ACHN (cell line): ENCODE data around the gene SEMA5B.

Experiments
- DNase-seq: peaks from one replicate; pipeline ENCODE4 v3.0.0-alpha.2; 2015
- in situ Hi-C: cut with HindIII; loops from 2 replicates; pipeline ENCODE4 v1.10.0; 2017; ENCODE audit warnings: low sequenced_read_pairs, low pct_ligation_motif_present, low pct_unique_long_range_greater_than_20kb

The SEMA5B gene

DNA sequence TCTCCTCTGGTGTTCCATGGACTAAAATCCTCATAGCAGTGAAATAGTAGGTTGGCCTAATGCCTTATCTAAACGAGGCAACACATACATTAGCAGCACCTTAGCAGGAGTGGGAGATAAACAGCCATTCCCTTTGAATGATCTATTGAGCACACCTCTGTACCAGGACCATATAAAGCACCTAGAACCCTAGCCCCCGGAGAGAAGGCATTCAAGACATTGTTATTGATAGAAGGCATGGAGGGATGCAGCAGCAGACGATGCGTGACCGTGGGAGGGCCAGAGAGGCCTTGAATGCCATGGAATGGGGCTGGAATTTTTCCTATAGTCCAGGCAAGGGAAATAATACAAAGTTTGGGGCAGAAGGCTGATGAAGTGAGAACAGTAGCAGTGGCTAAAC, 6.6 kb upstream of the SEMA5B start:
- DNase-seq: no peak
- in situ Hi-C loops: no loop called here

DNA sequence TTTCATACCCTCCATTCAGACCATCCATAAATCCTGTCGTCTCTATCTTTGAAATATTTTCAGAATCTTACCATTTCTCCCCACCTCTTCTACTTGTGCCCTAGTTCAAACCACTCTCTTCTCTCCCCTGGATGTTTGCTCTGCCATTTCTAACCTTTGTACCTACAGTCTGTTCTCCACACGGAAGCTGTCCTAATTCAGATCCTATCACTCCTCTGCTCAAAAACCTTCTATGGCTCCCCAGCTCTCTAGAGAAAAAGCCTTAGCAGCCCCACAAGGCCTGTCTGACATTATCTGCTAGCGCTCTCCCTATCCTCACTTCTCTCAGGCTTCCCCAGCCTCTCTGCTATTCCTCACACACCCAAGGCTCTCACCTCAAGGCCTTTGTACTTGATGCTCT, 4.5 kb upstream of the SEMA5B start:
- no peak for DNase-seq
- in situ Hi-C loops: no loop called here

DNA sequence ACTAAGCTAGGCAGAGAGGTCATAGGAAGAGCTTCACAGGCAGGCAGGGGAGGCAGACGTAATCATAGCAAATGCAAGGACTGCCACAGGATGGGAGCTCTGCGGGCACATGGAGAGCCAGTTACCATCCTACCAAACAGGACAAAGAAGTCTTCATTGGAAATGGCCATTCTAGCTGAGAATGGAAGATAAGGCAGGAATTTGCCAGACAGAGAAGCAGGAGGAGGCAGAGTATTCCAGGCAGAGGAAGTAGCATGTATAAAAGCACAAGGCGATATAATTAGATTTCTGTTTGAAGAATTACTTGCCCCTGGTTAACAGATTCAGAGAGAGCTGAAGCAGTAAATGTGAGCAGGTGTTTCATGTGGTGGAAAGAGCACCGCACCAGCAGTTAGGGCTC, 3.5 kb upstream of the SEMA5B start:
- in situ Hi-C loops: no loop called here
- DNase-seq: no peak

DNA sequence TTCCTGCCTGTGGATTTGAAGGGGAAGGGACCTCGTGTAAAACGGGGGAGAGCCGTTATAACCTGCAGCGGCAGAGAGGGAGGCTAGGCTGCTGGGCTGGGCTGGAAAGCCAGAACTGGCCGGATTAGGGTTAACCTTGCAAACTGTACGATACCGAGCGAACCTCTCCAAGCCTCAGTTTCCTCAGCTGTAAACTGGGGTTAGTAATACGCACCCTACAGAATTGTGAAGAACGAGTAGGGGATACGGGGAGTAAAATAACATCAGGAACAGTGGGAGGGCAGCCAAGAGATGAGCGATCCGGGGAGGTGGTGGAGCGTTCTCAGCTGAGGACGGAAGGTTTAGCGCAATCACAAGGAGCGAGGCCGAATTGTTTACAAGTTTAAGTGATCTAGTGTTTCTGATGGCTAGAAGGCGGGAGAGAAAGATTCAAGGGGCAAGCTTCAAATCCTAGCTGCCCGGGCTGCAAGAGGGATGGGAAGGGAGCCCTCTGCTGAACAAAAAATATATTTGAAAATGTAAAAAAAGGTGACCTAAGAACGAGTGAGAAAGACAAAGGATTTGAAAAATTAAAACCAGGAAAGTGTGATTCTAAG, 768 bp upstream of the SEMA5B start:
- in situ Hi-C loops: no loop called here
- DNase-seq: peak; percentile 66

DNA sequence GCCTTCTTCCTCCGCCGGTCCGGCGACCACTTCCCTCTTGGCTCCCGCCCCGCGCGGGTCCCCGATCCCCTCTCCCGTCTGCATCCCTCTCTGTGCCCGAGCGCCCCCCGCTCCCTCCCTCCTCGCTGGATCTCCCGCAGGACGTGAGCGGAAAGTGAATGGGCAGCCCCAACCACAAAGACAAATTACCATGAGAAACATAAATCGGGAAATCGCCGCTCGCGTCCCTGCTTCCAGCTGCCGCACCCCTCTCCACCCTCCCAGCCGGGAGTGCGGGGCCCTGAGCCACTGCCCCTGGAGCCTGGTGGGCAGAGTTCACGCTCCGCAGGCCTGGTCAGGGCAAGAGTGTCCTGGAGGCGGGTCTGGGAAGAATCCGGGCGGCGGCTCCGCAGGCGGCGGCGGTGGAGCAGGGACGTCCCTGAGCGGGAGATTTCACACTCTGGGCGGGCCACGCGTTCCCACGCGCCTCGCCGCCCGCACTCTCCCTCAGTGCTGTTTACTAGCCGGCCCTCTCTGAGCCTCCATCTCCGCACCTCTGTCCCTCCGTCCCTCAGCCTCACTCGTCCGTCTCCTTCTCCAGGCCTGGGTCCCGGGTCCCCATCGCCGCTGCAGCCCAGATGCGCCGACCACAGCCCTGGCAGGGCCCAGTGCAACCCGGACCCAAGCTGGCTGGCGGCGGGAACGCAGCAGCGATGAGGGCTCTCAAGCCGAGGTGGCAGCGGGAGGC, 835 bp downstream of the SEMA5B start:
- no peak for DNase-seq
- in situ Hi-C loops: no loop called here

DNA sequence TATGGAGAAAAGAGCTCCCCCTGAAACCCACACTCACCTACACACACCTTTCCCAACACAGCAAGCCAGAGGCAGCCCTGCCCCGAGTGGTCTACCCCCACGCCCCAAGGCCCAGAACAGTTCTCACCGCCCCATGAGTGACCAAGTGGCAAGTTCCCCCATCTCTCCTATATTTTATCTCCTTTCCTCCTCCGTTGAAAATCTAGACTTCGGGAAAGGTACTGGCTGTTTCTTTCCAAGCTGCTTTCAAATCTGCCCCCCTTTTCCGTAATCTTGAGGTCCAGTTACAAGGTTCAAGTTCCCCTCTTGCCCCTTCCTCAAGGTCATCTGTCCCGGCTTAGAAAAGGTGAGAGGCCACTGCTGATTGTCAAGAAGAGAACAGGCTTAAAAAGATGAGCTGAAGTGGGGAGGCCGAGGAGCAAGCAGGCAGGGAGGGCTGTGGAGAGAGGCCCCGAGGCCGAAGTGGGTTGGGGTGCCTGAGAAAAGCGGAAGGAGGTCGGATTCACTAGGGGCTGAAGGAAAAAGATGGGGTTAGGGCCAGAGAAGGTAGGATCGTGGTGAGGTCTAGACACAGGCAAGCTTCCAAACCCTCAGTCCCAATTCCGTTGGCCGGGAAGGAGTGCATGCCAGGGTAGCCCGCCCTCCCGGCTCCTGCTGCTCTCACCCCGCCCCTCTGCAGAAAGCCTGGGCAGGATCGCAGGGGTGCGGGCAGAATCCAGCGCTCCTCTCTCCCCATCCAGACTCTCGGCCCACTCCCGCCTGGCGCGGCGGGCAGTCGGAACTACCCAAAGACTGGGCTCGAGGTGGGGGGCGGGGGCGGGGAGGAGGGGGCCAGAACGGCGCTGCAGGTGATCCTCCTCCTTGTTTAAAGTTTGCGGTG, 1.7 kb downstream of the SEMA5B start:
- DNase-seq: no peak
- in situ Hi-C loops: no loop called here

DNA sequence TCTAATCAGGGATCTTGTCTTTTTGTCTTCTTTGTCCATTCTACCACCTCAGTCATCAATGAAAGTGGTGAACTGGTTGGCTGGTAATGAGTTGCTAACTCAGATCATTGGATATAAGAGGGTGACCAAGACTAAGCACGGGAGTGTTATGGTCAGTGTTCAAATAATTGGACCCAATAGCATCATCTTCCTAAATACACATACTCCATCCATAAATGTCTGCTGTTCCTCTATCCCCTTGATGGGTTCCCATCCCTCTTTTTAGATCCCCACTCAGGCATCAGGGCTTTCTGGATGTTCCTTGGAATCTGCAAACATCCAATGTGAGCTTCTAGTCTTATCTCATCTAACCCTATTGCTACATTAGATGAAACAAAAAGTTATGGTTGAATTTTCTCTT, 3.5 kb downstream of the SEMA5B start:
- no peak for DNase-seq
- in situ Hi-C loops: no loop called here

DNA sequence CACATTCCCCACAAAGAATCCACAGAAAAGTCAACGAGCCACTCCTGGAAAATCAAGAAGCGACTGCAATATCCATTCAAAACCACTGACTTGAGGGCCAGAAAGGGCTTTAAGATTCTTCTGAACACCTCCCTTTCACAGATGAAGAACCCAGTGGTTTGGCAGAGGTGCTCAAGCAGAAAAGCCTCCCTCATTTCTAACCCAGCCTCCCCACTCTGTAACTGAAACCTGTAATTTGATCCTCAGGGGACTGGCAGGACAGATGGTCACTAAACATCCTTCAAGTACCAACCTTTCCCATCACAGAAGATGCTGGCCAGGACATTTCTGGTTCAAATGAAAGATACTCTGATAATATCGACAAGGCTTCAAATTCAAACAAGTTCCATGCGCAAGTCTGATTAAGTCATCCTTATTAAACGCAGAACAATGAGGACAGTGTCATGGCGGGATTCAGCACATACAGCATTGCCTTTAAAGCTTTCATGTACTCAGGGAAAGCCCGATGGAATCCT, 5.5 kb downstream of the SEMA5B start:
- in situ Hi-C loops: no loop called here
- DNase-seq: no peak

DNA sequence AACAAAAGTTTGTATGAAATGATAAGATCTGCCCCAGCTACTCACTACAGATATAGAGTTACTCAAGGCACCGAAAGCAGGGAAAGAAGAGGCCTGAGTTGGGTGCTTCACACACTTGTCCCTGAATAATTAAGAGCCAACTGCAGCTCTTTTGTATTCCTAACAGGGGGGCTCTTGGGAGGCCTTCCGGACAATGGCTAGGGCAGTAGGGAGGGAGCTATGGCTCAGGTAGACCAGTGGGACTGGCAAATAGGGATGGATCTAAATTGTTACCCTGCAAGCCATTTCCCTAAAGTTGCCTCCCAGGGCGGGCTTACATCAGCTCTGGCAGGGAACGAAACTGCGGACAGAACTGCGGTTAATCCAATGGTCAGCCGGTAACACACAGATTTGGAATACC, 6.2 kb downstream of the SEMA5B start:
- in situ Hi-C loops: no loop called here
- DNase-seq: no peak

DNA sequence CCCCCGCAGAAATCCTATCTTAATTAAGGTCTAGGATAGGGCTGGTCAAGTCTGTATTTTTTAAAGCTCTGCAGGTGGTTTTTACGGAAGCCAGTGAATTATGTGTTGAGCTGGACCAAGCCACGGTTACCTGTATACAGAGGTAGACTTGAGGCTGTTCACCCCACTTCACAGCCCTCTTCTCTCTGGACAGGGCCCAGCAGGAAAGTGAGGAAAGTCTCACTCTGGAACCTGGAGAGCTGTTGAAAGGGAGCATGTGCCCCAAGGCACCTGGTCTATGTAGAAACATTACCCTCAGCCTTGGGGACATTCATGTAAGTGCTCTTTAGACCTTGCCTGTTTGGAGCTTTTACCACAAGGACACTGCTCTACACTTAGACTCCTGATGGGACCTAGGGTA, 6.9 kb downstream of the SEMA5B start:
- in situ Hi-C loops: no loop called here
- DNase-seq: no peak

DNA sequence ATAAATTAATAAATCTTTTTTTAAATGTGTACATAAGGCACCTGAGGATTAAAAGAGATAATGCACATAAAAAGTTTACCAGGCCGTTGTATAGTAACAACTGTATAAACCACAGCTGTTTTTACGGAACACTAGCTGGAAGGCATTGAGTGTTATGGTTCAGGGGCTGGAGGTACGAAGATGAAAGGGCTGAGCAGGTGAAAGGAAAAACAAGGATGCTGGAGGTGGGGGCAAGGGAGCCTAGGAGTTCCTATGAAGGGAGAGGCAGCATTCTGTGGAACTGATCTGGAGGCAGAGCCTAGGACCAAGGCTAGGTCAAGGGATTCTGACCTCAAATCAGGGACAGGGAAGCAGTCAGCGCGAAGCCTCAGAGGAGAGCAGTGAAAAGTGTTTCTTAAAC, 8.0 kb downstream of the SEMA5B start:
- DNase-seq: no peak
- in situ Hi-C loops: no loop called here

DNA sequence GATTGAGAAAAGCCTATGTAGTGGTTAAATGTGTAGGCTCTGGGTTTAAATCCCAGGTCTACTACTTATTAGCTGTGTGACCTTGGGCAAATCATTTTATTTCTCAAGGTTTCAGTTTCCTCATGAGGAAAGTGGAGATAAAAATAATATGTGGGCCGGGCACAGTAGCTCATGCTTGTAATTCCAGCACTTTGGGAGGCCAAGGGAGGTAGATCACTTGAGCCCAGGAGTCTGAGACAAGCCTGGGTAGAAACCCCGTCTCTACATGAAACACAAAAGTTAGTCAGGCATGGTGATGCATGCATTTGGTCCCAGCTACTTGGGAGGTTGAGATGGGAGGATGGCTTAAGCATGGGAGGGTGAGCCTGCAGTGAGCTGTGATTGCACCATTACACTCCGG, 8.4 kb downstream of the SEMA5B start:
- DNase-seq: no peak
- in situ Hi-C loops: no loop called here

DNA sequence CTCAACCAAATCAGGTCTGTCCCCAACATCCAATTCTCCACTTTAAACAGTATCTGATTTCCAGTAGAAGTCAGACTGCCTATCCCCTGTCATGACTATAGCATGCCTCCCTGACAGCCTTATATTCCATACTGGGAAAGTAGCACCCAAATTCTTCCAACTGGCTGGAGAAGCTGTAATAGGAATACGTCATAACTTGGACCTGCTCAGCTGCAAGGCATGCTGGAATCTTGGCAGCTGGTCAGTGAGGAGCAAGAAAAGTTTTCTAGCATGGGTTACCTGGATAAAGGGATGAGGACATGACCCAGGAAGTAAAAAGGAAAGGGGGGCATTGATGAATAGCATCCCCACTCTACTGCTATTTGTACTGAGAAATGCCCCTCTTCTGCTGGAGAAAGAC, 8.9 kb downstream of the SEMA5B start:
- DNase-seq: no peak
- in situ Hi-C loops: no loop called here

DNA sequence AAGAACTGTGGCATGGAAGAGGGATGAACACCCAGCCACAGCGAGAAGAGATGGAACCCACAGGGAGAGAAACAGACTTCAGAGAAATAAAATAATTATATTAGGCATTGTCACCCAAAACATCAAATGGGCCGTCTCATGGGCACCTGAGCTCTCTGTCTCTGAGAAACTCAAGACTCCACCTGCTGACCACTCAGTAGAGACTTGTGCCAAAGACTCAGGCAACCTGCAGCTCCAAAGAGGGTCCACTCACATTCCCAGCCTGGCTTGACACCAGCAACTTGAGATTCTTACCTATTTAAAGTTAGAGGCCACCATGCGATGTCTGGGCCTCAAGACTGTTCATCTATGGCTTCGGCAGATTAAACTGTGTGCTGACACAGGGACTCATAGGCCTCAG, 12.0 kb downstream of the SEMA5B start:
- in situ Hi-C loops: no loop called here
- no peak for DNase-seq

DNA sequence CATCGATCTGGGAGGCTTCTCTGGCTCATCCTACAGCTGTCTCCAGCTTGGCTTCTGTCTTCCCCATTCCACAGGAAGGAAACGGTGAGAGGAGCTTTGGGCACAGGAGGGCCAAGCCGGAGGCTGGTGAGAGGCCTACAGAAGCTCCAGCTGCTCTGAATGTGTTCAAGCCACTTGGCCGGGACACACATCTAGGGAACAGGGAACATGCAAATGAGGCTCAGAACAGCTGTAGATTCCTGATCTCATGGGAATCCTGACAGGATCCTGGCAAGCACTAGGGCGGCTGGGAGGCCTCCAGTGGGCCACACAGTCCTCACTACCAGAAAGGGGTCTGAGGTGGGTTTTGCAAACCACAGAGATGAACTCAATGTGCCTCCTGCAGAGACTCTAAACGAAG, 13.7 kb downstream of the SEMA5B start:
- in situ Hi-C loops: no loop called here
- no peak for DNase-seq

DNA sequence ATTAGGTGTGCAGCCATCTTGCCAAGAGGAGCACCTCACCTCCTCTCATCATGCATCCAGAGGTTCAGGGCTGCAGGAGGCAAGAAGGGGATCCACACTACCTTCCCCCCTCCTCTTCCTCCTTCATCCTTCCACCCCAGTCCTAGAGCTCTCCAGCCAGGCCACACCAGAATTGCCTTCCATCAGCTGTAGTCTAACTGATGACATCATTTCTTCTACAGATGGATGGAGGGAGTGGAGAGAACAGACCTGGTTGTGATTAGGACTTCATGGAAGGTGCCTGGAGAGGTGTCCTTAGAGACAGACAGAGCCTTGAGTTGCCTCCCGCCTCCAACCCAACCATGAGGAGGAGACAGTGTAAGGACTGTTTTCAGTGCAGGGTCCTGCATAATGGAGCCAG, 14.9 kb downstream of the SEMA5B start:
- in situ Hi-C loops: no loop called here
- DNase-seq: no peak

DNA sequence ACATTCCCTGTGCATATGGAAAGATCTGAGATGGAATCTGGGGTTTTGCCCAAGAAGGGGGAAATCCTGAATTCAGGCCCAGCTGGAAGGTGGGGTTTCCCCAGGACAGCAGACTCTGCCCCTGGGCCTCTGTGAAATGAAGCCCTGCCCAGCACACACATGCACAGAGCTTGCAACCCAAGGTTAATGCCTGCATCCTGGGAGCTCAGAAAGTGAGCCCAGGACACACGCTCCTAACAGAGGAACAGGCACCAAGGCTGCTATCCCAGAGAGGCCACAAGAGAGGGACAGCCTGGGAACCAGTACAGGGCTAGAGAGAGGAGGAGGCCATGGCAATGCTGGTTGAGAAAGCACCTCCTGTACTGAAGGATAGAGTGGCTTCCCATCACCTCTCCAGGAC, 16.1 kb downstream of the SEMA5B start:
- DNase-seq: no peak
- in situ Hi-C loops: no loop called here

DNA sequence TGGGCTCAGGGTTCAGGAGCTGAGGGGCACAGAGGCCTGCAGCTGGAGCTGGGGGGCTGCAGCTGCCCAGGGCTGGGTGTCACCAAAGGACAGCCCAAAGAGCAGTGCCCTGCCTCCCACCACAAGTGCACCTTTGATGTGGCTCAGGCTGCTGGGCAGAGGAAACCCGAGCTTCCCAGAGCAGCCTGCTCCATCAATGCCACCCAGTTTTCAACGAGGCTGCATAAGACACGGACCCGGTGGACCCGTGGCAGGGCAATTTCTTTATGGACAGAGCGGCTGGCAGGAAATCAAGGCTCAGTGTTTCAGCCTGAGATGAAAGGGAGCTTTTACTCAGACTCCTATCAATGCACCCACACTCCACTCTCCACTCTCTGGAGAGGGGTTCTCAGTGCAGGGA, 18.7 kb downstream of the SEMA5B start:
- in situ Hi-C loops: no loop called here
- no peak for DNase-seq

DNA sequence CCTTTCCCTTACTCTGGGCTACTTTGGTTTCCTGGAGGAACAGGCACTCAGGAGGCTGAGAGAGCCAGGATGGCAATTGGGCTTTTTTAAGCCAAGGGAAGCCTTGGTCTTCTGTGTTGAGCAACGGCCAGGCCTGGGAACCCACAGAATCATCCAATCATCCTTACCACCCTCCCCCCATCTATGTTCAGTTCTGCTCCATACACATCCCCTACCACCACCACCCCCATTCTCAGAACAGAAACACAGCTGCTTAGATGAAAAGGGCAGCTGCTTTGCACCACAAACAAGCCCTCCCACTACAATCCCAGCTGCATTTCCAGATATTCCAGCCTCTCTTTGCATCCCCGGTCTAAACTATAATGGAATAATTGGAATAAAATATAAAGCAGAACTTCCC, 21.0 kb downstream of the SEMA5B start:
- no peak for DNase-seq
- in situ Hi-C loops: no loop called here

DNA sequence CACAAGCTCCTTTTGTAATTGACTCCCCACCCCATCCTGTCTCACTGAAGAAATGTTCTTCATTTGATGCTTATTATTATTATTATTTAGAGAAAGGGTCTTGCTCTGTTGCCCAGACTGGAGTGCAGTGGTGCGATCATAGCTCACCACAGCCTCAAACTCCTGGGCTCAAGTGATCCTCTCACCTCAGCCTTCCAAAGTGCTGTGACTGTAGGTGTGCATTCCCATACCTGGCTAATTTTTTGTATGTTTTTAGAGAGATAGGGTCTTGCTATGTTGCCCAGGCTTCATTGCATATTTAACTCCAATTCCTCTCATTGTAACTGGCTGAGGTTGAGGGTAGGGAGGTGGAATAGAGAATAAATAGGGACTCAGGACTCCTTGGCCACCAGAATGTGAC, 22.3 kb downstream of the SEMA5B start:
- in situ Hi-C loops: no loop called here
- no peak for DNase-seq
